Stimulated activated CD8-positive, alpha-beta memory T cell treated with anti-CD3 and anti-CD28 coated beads, Interleukin-4, amount 100 ng/mL, for 4 hours (primary cell): ENCODE measurements around the gene MINPP1.
"Not testable (repeated sequence)": the region's sequence is repeated elsewhere in the genome, so short reads cannot be mapped to it uniquely, and the experiment has no call there.

Experiments
- DNase-seq, 2 donors: peaks; one replicate each; pipeline ENCODE4 v3.0.0-alpha.2; 2020; ENCODE audit warnings: low read depth in 2 of 2, low spot score in 1 of 2

Gene MINPP1

GRCh38 chr10:87565010-87565409, 60.3 kb downstream of the MINPP1 start:
- DNase-seq = no peak

- no peak for DNase-seq
Observed at GRCh38 chr10:87575851-87576250, 71.2 kb downstream of the MINPP1 start.

GRCh38 chr10:87578160-87578841, 73.6 kb downstream of the MINPP1 start:
- DNase-seq = no peak

- DNase-seq = no peak
Observed at GRCh38 chr10:87578842-87579401, 74.2 kb downstream of the MINPP1 start.

GRCh38 chr10:87579563-87579962, 74.9 kb downstream of the MINPP1 start:
- no peak for DNase-seq

- DNase-seq = no peak
Observed at GRCh38 chr10:87580016-87580415, 75.3 kb downstream of the MINPP1 start.

GRCh38 chr10:87585565-87586514, 81.1 kb downstream of the MINPP1 start:
- DNase-seq = no peak

- no peak for DNase-seq
Observed at GRCh38 chr10:87589645-87590051, 85.0 kb downstream of the MINPP1 start.

- DNase-seq = no peak
Observed at GRCh38 chr10:87590705-87591588, 86.3 kb downstream of the MINPP1 start.

- no peak for DNase-seq
Observed at GRCh38 chr10:87591589-87591886, 86.8 kb downstream of the MINPP1 start.

GRCh38 chr10:87592920-87593319, 88.2 kb downstream of the MINPP1 start:
- DNase-seq = not testable (repeated sequence)

- no peak for DNase-seq
Observed at GRCh38 chr10:87593702-87594101, 89.0 kb downstream of the MINPP1 start.

- DNase-seq = no peak
Observed at GRCh38 chr10:87594181-87594580, 89.5 kb downstream of the MINPP1 start.

GRCh38 chr10:87594864-87595263, 90.2 kb downstream of the MINPP1 start:
- DNase-seq = no peak

GRCh38 chr10:87596351-87596750, 91.7 kb downstream of the MINPP1 start:
- no peak for DNase-seq

GRCh38 chr10:87598700-87599099, 94.0 kb downstream of the MINPP1 start:
- no peak for DNase-seq

- DNase-seq = no peak
Observed at GRCh38 chr10:87600581-87600980, 95.9 kb downstream of the MINPP1 start.
